Neural crest cell (in vitro differentiated cells): Measurements from ENCODE around the gene PLA2G4F. TPM values are rescaled to one million over a fixed set of nuclear protein-coding genes. Genes with fewer than 3 reads are reported as not detected.
A peak's percentile ranks its signal among the peaks of the same experiment; 100 is the strongest.

ENCODE experiments used
- DNase-seq: peaks from one replicate; pipeline ENCODE4 v3.0.0; 2021; ENCODE audit warnings: low read depth, mixed read lengths, low spot score
- H3K27ac Mint-ChIP-seq: one replicate; pipeline ENCODE4 v1.8.0; 2021; ENCODE audit warnings: mild to moderate bottlenecking, mixed read lengths; ENCODE audit not compliant: unreplicated experiment
- H3K27me3 Mint-ChIP-seq: 2 replicates; pipeline ENCODE4 v1.8.0; 2021; ENCODE audit warnings: low read depth, mild to moderate bottlenecking, mixed read lengths
- H3K36me3 Mint-ChIP-seq: 2 replicates; pipeline ENCODE4 v1.8.0; 2021; ENCODE audit warnings: low read depth, mild to moderate bottlenecking, mixed read lengths
- H3K4me1 Mint-ChIP-seq: 2 replicates; pipeline ENCODE4 v1.8.0; 2021; ENCODE audit warnings: mixed read lengths
- H3K4me3 Mint-ChIP-seq: one replicate; pipeline ENCODE4 v1.8.0; 2021; ENCODE audit warnings: mild to moderate bottlenecking, mixed read lengths
- H3K9me3 Mint-ChIP-seq: 2 replicates; pipeline ENCODE4 v1.8.0; 2021; ENCODE audit warnings: mixed read lengths
- total RNA-seq: library from RNA; stranded (reverse); gene quantifications from 2 replicates; pipeline ENCODE4 v1.2.1, GENCODE V29; 2021
- TF ChIP-seq, protein P1 (sequence below): fragments of 200-600 bp; sonication (generic); conservative IDR thresholded peaks from 2 replicates; pipeline ENCODE4 v1.5.0; 2021; ENCODE audit warnings: antibody characterized with exemption, mild to moderate bottlenecking

Gene PLA2G4F
- total RNA-seq, 1 donor from 2014 or later: not detected

DNA sequence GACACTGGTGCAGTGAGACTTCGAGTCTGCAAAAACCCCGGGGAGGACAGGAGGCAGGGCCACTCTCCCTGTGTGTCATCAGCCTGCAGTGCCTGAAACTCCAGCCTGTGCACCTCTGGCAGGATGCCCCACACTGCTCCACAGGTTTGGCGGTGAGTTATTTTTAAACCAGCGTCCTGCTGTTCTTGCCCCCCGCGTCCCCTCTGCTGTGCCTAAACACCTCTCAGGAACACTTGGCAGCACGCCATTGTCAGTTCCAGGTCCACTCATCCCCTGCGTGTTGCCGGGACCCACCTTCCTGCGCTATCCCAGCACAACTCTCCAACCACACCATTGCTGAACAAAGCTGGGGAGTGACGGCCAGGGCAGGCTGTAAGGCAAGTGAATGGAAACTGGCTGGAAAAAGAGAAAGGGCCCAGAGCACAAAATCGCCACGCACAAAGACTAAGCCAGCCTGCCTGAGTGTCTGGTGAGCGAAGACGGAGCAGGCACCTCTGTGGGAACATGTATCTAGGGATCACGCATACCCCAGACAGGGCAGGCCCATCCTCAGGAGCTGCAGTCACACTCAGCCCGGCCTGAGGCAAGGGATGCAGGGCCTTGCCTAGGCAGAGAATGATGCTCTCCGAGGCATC, 3.1 kb upstream of the PLA2G4F start:
- Mint-ChIP-seq H3K9me3 (no peaks in the 10 kb centered on the region), H3K4me1 (no peaks in the 10 kb centered on the region), H3K36me3 (peaks cover 5% of the 10 kb centered on the region), H3K27ac (no peak overlapping the region), H3K4me3 (no peak overlapping the region), H3K27me3 (no peaks in the 10 kb centered on the region)
- DNase-seq: no peak
- TF ChIP-seq, protein P1, sequence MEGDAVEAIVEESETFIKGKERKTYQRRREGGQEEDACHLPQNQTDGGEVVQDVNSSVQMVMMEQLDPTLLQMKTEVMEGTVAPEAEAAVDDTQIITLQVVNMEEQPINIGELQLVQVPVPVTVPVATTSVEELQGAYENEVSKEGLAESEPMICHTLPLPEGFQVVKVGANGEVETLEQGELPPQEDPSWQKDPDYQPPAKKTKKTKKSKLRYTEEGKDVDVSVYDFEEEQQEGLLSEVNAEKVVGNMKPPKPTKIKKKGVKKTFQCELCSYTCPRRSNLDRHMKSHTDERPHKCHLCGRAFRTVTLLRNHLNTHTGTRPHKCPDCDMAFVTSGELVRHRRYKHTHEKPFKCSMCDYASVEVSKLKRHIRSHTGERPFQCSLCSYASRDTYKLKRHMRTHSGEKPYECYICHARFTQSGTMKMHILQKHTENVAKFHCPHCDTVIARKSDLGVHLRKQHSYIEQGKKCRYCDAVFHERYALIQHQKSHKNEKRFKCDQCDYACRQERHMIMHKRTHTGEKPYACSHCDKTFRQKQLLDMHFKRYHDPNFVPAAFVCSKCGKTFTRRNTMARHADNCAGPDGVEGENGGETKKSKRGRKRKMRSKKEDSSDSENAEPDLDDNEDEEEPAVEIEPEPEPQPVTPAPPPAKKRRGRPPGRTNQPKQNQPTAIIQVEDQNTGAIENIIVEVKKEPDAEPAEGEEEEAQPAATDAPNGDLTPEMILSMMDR: no peak

DNA sequence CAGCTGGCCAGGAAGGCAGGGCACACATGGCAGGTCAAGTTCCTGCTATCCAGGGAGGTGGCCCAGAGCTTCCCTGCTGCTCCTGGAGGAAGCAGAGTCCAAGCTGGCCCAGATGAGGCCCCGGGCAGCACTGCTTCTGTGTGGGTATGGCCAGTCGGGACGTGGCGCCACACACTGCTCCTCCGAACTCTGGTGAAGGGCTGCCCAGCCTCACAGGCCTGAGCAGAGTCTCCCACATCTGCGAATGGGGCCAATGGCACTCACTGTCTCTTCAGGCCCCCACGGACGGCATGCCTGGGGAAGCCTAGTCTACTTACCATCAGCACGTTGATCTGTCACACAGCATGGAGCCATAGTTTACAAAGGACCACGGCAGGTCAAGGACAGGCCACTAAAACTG, 2.5 kb upstream of the PLA2G4F start:
- TF ChIP-seq, protein P1: no peak

GRCh38 chr15:42157981-42158765, 1.7 kb upstream of the PLA2G4F start:
- H3K9me3 Mint-ChIP-seq: no peaks in the 10 kb centered on the region
- no peak for DNase-seq
- TF ChIP-seq, protein P1: no peak
- H3K27ac Mint-ChIP-seq: no peak overlapping the region
- H3K4me3 Mint-ChIP-seq: no peak overlapping the region
- H3K4me1 Mint-ChIP-seq: no peaks in the 10 kb centered on the region
- no peaks in the 10 kb centered on the region for H3K27me3 Mint-ChIP-seq
- peaks cover 2% of the 10 kb centered on the region for H3K36me3 Mint-ChIP-seq

More for the DNA sequence above, 2.5 kb upstream of the PLA2G4F start:
- Mint-ChIP-seq H3K4me1 (no peaks in the 10 kb centered on the region), H3K4me3 (no peak overlapping the region), H3K27me3 (no peaks in the 10 kb centered on the region), H3K27ac (no peak overlapping the region), H3K9me3 (no peaks in the 10 kb centered on the region), H3K36me3 (peaks cover 5% of the 10 kb centered on the region)
- DNase-seq: no peak

- Mint-ChIP-seq H3K27me3 (no peaks in the 10 kb centered on the region), H3K4me3 (no peak overlapping the region), H3K36me3 (peaks cover 2% of the 10 kb centered on the region), H3K27ac (no peak overlapping the region), H3K4me1 (no peaks in the 10 kb centered on the region), H3K9me3 (no peaks in the 10 kb centered on the region)
- TF ChIP-seq, protein P1: no peak
- no peak for DNase-seq
Measured at GRCh38 chr15:42157381-42157780, 945 bp upstream of the PLA2G4F start.

DNA sequence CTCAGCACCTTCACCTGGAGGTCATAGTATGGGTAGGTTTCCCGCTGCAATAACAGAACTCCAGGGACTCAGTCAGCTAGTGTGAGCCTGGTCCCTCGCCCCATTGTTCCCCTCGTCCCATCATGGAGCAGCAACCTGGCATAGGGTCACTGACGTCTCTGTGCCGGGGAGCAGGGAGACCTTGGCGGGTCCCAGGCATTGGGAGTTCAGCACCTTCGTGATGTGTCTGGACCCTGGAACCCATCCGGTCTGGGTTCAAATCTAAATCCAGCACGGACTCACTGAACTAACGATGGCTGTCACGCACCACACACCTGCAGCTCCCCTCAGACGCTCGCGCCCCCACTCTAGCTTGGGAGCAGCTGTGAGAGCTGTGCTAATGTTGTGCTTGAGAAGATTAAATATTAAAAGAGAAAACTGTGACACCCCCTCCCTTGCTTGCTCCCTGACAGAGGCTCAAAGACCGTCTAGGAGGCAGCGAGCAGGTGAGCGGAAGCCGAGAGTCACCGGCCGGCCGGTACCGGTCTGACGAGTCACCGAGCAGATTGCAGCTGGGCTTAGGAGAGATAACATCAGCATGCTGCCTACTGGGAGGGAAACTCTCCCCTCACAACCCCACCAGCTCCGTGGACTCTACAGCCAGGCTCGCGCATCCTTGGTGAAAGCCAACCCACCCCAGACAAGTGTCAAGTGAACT, 742 bp downstream of the PLA2G4F start:
- TF ChIP-seq, protein P1: no peak
- Mint-ChIP-seq H3K36me3 (peaks cover 2% of the 10 kb centered on the region), H3K27me3 (no peaks in the 10 kb centered on the region), H3K4me1 (peaks cover 4% of the 10 kb centered on the region), H3K9me3 (no peaks in the 10 kb centered on the region), H3K4me3 (no peak overlapping the region), H3K27ac (peak overlapping the region; percentile 16)
- DNase-seq: no peak
